Measurements from ENCODE around the gene ZNF74.
"Not testable (repeated sequence)": the region's sequence is repeated elsewhere in the genome, so short reads cannot be mapped to it uniquely, and the experiment has no call there.

Gene ZNF74

DNA sequence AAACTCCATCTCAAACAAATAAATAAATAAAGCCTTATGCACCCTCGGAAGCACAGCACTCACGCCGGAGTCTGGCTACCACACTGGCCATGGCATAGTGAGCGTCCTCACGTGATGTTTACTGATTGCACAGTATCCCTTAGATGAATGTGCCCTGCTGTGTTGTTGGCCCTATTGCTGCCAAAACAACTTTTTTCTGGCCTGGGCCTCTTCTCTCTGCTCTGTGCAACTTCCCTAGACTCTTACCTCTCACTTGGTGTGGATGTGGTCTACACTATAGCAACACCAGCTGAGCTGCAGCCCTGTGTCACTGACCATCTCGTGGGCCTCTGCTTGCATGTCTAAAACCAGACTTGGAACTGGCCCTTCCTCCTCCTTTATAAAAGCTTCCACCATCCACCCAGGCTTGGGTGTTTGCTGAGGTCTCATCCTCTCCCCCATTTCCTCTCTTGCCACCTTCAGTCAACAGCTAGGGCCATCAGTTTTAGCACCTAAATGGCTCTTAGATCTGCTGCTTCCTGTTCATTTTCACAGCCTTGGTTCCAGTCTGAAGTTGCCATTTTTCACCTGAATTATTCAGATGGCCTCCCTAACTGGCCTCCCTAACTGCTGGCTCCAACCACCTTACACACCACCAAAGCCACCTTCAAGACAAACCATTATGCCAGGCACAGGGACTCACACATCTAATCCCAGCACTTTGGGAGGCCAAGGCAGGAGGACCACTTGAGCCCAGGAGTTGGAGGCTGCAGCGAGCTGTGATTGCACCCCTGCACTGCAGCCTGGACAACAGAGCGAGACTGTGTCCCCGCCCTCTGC is 9.2 kb downstream of the ZNF74 start:
- peaks cover 69% of the 10 kb centered on the region for H3K36me3 ChIP-seq (ENCODE audit: insufficient read depth, low read length)
- H3K9ac ChIP-seq (ENCODE audit: low read depth, low read length), result no peak overlapping the region
- no peak overlapping the region for H3K4me3 ChIP-seq (ENCODE audit: low read length)
- H3K27ac ChIP-seq (ENCODE audit: low read depth, low read length), result no peak overlapping the region
- 95% methylated on average over 9 of the region's 9 CpGs for WGBS
- no peaks in the 10 kb centered on the region for H3K9me3 ChIP-seq (ENCODE audit: insufficient read depth, low read depth, low read length)
- H3K27me3 ChIP-seq (ENCODE audit: insufficient read depth, low read length), result no peaks in the 10 kb centered on the region
- H3K4me1 ChIP-seq (ENCODE audit: insufficient read depth, low read length), result no peaks in the 10 kb centered on the region

- H3K4me3 ChIP-seq (ENCODE audit: low read length), result no peak overlapping the region
- no peaks in the 10 kb centered on the region for H3K4me1 ChIP-seq (ENCODE audit: insufficient read depth, low read length)
- 96% methylated on average over 6 of the region's 6 CpGs for WGBS
- no peaks in the 10 kb centered on the region for H3K9me3 ChIP-seq (ENCODE audit: insufficient read depth, low read depth, low read length)
- H3K9ac ChIP-seq (ENCODE audit: low read depth, low read length), result no peak overlapping the region
- H3K27ac ChIP-seq (ENCODE audit: low read depth, low read length), result no peak overlapping the region
- H3K36me3 ChIP-seq (ENCODE audit: insufficient read depth, low read length), result peaks cover 69% of the 10 kb centered on the region
- no peaks in the 10 kb centered on the region for H3K27me3 ChIP-seq (ENCODE audit: insufficient read depth, low read length)
These were observed 9.8 kb downstream of the ZNF74 start for GRCh38 chr22:20403779-20404140.

- Histone ChIP-seq H3K9ac (ENCODE audit: low read depth, low read length) (no peak overlapping the region), H3K9me3 (ENCODE audit: insufficient read depth, low read depth, low read length) (no peaks in the 10 kb centered on the region), H3K27ac (ENCODE audit: low read depth, low read length) (no peak overlapping the region), H3K4me3 (ENCODE audit: low read length) (no peak overlapping the region), H3K36me3 (ENCODE audit: insufficient read depth, low read length) (peaks cover 69% of the 10 kb centered on the region), H3K27me3 (ENCODE audit: insufficient read depth, low read length) (no peaks in the 10 kb centered on the region), H3K4me1 (ENCODE audit: insufficient read depth, low read length) (no peaks in the 10 kb centered on the region)
- whole genome bisulfite sequencing, result 96% methylated on average over 18 of the region's 18 CpGs
These were observed 10.9 kb downstream of the ZNF74 start for GRCh38 chr22:20404881-20405280.

- Histone ChIP-seq H3K27ac (ENCODE audit: low read depth, low read length) (no peak overlapping the region), H3K4me3 (ENCODE audit: low read length) (no peak overlapping the region), H3K9me3 (ENCODE audit: insufficient read depth, low read depth, low read length) (no peaks in the 10 kb centered on the region), H3K4me1 (ENCODE audit: insufficient read depth, low read length) (no peaks in the 10 kb centered on the region), H3K27me3 (ENCODE audit: insufficient read depth, low read length) (no peaks in the 10 kb centered on the region), H3K36me3 (ENCODE audit: insufficient read depth, low read length) (peaks cover 66% of the 10 kb centered on the region), H3K9ac (ENCODE audit: low read depth, low read length) (no peak overlapping the region)
- WGBS, result 97% methylated on average over 45 of the region's 45 CpGs
These were observed 11.5 kb downstream of the ZNF74 start for GRCh38 chr22:20405291-20405930.

DNA sequence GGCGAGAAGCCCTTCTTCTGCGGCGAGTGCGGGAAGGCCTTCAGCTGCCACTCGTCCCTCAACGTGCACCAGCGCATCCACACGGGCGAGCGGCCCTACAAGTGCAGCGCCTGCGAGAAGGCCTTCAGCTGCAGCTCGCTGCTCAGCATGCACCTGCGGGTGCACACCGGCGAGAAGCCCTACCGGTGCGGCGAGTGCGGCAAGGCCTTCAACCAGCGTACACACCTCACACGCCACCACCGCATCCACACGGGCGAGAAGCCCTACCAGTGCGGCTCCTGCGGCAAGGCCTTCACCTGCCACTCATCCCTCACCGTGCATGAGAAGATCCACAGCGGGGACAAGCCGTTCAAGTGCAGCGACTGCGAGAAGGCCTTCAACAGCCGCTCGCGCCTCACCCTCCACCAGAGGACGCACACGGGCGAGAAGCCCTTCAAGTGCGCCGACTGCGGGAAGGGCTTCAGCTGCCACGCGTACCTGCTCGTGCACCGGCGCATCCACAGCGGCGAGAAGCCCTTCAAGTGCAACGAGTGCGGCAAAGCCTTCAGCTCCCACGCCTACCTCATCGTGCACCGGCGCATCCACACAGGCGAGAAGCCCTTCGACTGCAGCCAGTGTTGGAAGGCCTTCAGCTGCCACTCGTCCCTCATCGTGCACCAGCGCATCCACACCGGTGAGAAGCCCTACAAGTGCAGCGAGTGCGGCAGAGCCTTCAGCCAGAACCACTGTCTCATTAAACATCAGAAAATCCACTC is 12.2 kb downstream of the ZNF74 start:
- WGBS, result 96% methylated on average over 62 of the region's 62 CpGs
- H3K27me3 ChIP-seq (ENCODE audit: insufficient read depth, low read length), result no peaks in the 10 kb centered on the region
- no peak overlapping the region for H3K4me3 ChIP-seq (ENCODE audit: low read length)
- H3K4me1 ChIP-seq (ENCODE audit: insufficient read depth, low read length), result no peaks in the 10 kb centered on the region
- H3K9ac ChIP-seq (ENCODE audit: low read depth, low read length), result no peak overlapping the region
- no peak overlapping the region for H3K27ac ChIP-seq (ENCODE audit: low read depth, low read length)
- H3K36me3 ChIP-seq (ENCODE audit: insufficient read depth, low read length), result peaks cover 61% of the 10 kb centered on the region
- H3K9me3 ChIP-seq (ENCODE audit: insufficient read depth, low read depth, low read length), result no peaks in the 10 kb centered on the region

- Histone ChIP-seq H3K4me1 (ENCODE audit: insufficient read depth, low read length) (no peaks in the 10 kb centered on the region), H3K4me3 (ENCODE audit: low read length) (no peak overlapping the region), H3K27ac (ENCODE audit: low read depth, low read length) (no peak overlapping the region), H3K9ac (ENCODE audit: low read depth, low read length) (no peak overlapping the region), H3K9me3 (ENCODE audit: insufficient read depth, low read depth, low read length) (no peaks in the 10 kb centered on the region), H3K27me3 (ENCODE audit: insufficient read depth, low read length) (no peaks in the 10 kb centered on the region), H3K36me3 (ENCODE audit: insufficient read depth, low read length) (peaks cover 53% of the 10 kb centered on the region)
- WGBS, result 96% methylated on average over 13 of the region's 13 CpGs
These were observed 12.9 kb downstream of the ZNF74 start for GRCh38 chr22:20406686-20407408.

- no peak overlapping the region for H3K27ac ChIP-seq (ENCODE audit: low read depth, low read length)
- WGBS, result 93% methylated on average over 3 of the region's 3 CpGs
- H3K4me3 ChIP-seq (ENCODE audit: low read length), result no peak overlapping the region
- peaks cover 47% of the 10 kb centered on the region for H3K36me3 ChIP-seq (ENCODE audit: insufficient read depth, low read length)
- no peak overlapping the region for H3K9ac ChIP-seq (ENCODE audit: low read depth, low read length)
- H3K4me1 ChIP-seq (ENCODE audit: insufficient read depth, low read length), result no peaks in the 10 kb centered on the region
- H3K9me3 ChIP-seq (ENCODE audit: insufficient read depth, low read depth, low read length), result no peaks in the 10 kb centered on the region
- no peaks in the 10 kb centered on the region for H3K27me3 ChIP-seq (ENCODE audit: insufficient read depth, low read length)
These were observed 13.9 kb downstream of the ZNF74 start for GRCh38 chr22:20407829-20408228.

GRCh38 chr22:20408891-20409290 is 14.9 kb downstream of the ZNF74 start:
- Histone ChIP-seq H3K9me3 (ENCODE audit: insufficient read depth, low read depth, low read length) (no peaks in the 10 kb centered on the region), H3K36me3 (ENCODE audit: insufficient read depth, low read length) (peaks cover 36% of the 10 kb centered on the region), H3K4me1 (ENCODE audit: insufficient read depth, low read length) (no peaks in the 10 kb centered on the region), H3K27me3 (ENCODE audit: insufficient read depth, low read length) (no peaks in the 10 kb centered on the region), H3K27ac (ENCODE audit: low read depth, low read length) (no peak overlapping the region), H3K4me3 (ENCODE audit: low read length) (no peak overlapping the region), H3K9ac (ENCODE audit: low read depth, low read length) (no peak overlapping the region)
- 88% methylated on average over 4 of the region's 4 CpGs for WGBS

GRCh38 chr22:20409385-20409784 is 15.4 kb downstream of the ZNF74 start:
- not testable (repeated sequence) for H3K9ac ChIP-seq (ENCODE audit: low read depth, low read length); H3K4me1 ChIP-seq (ENCODE audit: insufficient read depth, low read length); H3K4me3 ChIP-seq (ENCODE audit: low read length); H3K9me3 ChIP-seq (ENCODE audit: insufficient read depth, low read depth, low read length); H3K27me3 ChIP-seq (ENCODE audit: insufficient read depth, low read length); H3K27ac ChIP-seq (ENCODE audit: low read depth, low read length)
- peaks cover 31% of the 10 kb centered on the region for H3K36me3 ChIP-seq (ENCODE audit: insufficient read depth, low read length)
- 97% methylated on average over 3 of the region's 3 CpGs for WGBS

- 82% methylated on average over 10 of the region's 10 CpGs for WGBS
- Histone ChIP-seq H3K27ac (ENCODE audit: low read depth, low read length) (no peak overlapping the region), H3K4me1 (ENCODE audit: insufficient read depth, low read length) (no peaks in the 10 kb centered on the region), H3K9ac (ENCODE audit: low read depth, low read length) (no peak overlapping the region), H3K4me3 (ENCODE audit: low read length) (no peak overlapping the region), H3K9me3 (ENCODE audit: insufficient read depth, low read depth, low read length) (no peaks in the 10 kb centered on the region), H3K36me3 (ENCODE audit: insufficient read depth, low read length) (peaks cover 5% of the 10 kb centered on the region; the same call in 1 of the 2 replicates), H3K27me3 (ENCODE audit: insufficient read depth, low read length) (no peaks in the 10 kb centered on the region)
These were observed 18.7 kb downstream of the ZNF74 start for GRCh38 chr22:20412474-20413216.
